CD4-positive, alpha-beta T cell treated with Interleukin-21 for 1 hour (primary cell): ENCODE data around the gene FAM227A.
A peak's percentile ranks its signal among the peaks of the same experiment; 100 is the strongest.
"Not testable (repeated sequence)": the region's sequence is repeated elsewhere in the genome, so short reads cannot be mapped to it uniquely, and the experiment has no call there.

Source experiments
- DNase-seq: peaks from one replicate; pipeline ENCODE4 v3.0.0-alpha.2; 2020

FAM227A gene

DNA sequence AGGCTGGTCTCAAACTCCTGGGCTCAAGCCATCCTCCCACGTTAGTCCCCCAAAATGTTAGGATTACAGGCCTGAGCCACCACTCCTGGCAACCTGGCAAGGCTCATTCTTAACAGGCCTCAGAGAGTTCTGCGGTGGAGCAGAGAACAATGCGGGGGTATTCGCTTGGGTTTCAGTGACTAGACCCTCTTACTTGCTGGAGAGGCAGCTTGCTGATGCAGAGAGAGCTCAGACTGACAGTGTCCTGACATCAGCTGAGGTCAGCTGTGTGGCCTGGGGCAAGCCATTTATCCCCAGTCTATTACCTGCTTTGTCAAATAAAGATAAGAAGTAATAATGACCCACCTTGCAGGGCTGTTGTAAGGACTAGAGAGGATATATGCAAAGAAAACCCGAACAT lies 46.0 kb downstream of the FAM227A start:
- no peak for DNase-seq

DNA sequence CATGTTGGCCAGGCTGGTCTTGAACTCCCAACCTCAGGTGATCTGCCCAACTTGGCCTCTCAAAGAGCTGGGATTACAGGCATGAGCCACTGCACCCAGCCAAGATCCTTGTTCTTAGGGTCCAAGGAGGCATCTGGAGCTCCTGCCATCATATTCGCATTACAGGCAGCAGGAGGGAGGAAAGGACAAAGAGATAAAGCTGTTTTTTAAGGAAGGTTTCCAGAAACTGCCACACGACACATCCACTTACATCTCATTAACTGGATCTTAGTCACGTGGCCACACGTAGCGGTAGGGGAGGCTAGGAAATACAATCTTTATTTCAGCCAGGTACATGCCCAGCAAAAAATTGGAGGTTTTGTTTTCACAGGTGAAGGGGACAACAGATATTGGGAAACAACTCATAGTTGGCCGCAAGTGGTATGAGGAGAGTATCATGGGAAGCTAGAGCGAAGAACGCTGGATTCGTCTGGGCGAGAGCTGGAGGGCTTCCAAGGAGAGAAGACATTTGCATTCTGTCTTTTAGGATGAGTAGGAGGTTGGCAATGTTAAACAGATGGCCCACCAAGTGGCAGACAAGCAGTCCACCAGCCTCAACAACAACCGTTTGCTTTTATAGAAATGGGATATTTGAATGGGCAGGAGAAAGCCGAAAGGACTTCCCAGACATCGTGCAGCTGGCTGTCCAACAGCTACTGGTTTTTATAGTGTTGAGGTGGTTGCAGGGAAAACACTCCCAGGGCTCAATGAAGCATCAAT lies 47.0 kb downstream of the FAM227A start:
- no peak for DNase-seq

DNA sequence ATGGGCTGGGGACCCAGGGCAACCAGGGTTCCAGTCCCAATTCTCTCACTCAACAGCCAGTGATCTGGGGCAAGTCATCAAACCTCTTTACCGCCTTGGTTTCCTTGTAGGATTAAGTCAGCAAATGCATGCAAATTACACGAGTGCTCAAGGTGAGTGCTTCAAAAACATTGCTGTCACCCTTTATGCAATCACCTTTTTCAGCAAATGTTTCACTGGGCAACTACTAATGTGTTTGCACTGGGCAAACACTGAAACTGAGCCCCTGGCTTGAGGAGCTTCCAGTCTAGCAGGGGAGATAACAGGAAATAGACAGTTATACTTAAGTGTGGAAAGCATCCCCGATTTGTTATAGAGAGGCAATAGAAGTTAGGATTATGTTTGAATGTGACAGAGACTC lies 48.5 kb downstream of the FAM227A start:
- no peak for DNase-seq

DNA sequence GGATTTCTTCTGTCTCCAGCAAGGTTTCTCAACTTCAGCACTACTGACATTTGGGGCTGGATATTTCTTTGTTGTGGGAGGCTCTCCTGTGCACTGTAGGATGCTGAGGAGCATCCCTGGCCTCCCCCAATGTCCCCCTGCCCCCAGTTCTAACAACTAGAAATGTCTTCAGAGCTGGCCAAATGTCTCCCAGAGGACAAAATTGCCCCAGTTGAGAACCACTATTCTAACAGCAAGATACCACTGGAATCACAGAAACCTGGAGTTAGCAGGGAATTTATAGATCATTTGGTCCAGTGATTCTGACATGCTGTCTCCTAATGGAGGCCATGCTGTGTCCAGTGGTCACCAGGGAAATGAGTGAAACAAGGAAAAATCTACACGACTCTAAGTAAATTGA lies 54.0 kb downstream of the FAM227A start:
- no peak for DNase-seq

DNA sequence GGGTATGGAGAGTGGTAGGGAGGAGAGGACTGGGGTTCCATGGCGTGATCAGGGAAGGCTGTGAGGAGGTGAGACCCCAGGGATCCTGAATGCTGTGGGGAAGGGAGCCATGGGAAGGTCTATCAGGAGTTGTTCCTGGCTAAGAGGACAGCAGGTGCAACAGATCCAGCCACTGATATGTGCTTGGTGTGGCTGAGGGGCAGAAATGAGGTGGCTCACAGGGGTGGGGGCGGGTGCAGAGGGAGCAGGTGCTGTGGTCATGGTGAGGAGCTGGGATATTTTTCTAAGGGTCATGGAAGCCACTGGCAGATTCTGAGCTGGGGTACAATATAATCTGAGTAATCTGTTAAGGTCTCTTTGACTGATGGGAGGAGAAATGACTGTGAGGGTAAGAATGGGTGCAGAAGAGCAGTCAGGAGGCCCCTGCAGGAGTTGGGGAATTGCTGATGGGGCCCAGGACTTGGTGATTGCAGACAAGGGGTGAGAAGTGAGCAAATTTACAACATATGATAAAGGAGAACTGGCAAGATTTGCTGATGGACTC lies 54.9 kb downstream of the FAM227A start:
- no peak for DNase-seq

DNA sequence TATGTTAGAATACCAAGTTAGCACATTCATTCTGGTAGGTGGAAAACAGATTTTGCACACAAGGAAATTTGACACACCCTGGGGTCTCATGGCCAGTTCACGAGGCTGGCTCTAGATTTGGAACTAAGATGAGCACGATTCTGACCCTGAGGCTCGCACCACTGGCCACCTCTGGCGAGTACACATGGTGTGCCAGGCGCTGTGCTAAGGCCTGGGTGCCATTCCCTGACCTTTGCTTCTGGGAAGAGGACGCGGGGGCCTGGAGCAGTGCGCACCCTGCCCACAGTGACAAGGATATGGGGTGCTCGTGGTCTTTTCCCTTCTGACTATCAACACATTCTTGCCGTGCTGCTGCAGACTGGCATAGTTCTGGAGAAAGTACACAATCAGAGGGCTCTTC lies 56.7 kb downstream of the FAM227A start:
- DNase-seq, result no peak

DNA sequence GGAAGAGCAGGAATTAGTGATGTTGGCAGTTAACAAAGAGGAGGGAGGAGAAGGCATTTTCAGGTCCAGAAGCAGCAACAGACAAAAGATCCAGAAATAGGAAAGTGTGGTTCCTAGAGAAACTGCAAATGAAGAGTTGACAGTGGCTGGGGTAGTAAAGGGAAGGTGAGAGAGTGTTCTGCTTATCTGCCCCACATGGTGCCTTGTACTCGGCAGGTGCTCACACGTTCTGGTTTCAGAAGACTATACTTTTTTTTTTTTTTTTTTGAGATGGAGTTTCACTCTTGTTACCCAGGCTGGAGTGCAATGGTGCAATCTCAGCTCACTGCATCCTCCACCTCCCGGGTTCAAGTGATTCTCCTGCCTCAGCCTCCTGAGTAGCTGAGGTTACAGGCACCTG lies 73.3 kb downstream of the FAM227A start:
- DNase-seq, result not testable (repeated sequence)

DNA sequence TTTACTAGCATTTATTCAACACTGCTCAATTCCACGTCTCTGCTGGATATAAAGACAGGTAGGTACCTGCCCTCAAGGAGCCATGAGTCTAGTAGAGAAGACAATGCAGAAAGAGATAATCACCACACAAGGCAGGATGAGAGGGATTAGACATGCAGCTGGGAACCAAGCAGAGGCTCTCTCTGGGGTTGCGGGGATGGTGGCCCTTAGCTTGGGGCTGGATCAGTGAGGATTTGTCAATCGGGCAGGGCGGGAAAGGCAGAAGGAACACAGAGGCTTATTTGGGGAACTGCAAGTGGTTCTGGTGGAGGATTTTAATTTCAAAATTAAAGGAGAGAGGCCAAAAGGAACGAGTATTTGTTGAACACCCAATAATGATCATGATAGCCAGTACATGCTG lies 77.7 kb downstream of the FAM227A start:
- no peak for DNase-seq

DNA sequence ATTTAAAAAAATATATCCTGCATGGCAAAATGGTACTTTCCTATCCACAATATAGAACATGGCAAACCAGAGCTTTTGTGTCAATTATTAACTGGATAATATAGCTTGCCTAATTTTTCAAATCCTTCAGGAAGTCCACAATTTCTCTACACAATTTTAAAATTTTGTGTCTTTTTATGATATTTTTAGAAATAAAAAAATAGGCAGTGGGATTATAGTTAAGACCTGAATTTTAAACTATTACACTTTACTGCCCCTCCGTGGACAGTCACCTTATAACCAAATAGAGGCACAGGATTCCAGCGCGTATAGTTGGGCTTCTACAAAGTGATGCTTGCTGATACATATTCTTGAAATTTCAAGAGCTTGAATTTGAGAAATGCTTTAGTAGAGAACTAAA lies 84.1 kb downstream of the FAM227A start:
- peak; percentile 58 for DNase-seq

DNA sequence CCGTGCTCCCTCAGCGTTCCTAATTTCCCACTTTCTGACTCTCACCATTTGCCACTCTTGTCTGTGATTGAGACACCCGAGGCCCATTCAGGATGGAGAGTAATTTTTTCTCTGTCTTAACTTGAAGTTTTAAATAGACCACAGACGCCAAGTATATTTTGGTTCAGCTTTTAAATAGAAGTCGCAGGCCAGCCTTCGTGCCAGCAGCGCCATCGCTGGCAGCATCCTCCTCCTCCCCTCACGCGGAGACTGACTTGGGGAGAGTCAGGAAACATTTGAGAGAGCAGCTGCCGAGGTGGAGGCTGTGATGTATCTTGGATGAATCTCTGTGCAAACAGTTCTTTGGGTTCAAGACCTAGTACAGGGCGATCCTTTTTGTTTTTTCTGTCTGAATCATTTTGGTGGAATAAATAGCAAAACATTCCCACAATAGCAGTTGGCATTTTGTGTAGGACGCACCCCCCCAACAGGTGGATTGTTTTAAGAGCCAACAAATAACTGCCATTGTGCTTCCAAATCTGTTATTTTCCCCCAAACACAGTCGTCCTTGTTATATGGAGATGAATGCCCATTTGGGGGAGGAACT lies 85.3 kb downstream of the FAM227A start:
- DNase-seq, result peak; percentile 36

DNA sequence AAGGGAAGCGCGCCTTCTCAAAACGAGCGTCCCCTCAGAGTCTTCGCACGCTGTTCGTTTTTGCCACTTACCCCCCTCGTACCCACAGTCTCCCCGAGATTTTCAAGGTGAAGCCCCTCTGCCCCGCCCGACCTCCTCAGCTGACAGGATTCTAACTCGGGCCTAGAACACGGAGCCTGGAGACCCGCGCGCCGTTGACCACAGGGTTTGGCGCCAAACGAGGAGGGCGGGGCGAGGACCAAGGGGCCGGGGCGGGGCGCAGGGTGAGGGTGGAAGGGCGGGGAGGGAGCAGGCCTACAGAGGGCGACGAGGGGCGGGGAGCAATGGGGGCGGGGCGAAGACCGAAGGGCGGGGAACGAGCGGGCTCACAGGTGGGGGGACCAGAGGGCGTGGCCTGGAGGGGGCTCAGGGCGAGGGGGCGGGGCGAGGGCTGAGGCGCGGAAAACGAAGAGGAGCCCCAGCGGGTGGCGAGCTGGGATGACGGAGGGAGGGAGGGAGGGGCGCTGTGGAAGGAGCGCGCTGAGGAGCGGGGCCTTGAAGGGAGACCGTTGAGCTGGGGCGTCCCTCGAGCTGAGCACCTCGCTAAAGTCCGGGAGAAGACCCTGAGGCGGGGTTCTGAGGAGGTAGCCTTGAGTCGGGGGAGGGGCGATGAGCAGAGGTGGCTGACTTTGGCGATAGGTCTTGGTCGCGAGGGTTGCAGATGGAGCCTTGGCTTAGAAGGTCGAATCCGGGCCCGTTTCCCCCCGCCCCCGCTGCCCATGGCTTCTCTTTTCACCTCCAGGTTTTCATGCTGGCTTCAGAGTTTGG lies 86.0 kb downstream of the FAM227A start, which contains the start of gene DMC1:
Gene DMC1, minus strand, starts transcription at position 212 of the 807 bp plus-strand sequence. CDS start 1,927 bp downstream, outside the sequence.
- DNase-seq, result peak; percentile 97

DNA sequence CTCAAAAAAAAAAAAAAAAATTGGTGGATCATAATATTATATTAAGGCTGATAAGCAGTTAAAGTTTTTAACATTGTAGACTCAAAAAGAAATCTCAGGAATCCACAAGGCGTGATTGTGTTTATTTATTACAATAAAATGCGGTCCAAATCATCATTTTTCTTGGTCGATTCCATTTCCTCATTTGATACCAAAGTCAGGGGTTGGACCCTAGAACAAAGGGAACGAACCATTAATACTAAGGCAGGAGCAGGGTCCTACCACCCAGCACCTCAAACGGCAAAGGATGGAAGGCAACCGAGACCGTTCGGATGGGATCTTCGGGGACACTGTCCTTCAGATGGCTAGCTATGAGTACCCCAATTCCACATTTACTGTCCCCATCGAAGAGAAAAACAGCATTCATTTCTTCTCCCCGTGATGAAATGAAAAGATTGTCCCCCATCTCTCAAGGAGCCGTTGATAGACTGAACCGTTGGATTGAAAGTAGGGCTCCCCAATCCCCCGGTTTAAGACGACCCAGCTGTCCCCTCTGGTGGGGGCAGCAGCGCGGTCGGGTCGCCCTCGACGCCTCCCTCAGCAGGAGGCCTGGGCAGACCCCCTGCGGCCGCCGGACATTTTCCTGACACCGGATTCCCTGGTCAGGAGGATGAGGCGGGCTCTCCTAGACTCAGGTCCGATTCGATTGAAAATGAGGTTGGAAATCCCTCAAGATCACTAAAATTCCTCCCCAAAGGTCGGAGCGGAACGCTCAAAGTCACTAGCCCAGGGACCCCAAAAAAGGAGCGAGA lies 86.8 kb downstream of the FAM227A start:
- no peak for DNase-seq

DNA sequence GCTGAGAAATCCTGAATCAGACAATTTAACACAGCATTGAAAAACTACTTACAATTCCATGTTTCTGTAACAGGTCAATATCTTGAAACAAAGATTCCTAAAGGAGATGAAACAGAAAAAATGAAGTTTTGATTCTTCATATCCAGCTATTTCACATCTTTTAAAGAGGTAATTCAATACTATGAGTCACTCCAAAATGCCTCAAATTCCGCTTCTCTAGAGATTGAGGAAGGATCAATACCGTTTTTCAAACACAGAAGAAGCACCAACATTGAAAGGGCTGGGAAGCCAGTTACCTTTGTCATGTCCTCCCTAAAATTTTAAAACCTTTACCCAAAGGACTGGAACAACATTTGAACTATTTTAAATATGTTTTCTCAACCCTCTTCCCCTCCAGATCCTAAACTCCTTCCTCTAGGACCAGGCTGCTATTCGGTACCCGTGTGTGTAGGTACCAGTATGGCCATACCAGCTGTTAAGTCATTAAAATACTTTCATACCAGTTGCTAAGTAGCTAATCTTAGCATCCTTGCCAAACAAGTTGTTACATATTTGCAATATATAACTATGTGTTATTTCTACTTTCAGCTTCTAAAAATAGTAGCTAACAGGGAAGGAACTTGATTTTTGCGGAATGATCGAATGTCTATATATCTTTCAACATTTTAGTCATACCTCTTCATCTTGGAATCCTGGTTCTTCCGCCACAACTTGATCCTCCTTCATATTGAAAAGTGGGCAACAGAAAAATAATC lies 88.5 kb downstream of the FAM227A start:
- DNase-seq, result no peak

DNA sequence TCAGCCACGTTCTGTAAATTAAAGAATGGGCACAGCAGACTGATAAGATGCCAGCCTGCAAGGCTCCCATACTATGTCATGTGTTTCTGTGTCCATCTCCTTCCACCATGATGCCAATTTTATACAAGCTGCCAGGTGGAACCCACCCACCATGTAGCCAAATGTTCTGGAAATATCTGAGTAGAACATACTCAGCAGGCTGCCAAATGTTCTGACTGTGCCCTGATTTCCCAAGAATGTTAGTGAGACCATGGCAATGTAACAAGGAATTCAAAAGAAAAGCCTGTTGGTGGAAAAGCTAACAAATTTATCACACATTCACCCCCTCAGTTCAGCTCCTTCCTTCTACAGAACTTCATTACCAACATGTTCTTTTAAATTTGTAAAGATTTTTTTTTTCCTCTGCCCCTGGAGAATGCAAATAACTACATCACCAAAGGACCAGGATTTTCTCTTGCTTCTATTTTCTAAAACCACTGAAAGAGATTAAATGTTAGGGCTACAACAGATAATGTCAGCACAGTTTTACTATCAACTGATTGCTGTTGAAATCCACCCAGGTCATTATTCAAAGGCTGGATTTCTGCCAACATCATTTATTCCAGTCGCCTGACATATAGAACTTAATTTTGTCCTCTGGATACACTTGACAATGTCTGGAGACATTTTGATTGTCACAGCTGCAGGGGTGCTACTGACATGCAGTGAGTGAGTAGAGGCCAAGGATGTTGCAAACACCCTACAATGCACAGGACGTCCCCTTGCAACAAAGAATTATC lies 89.3 kb downstream of the FAM227A start:
- DNase-seq, result no peak

DNA sequence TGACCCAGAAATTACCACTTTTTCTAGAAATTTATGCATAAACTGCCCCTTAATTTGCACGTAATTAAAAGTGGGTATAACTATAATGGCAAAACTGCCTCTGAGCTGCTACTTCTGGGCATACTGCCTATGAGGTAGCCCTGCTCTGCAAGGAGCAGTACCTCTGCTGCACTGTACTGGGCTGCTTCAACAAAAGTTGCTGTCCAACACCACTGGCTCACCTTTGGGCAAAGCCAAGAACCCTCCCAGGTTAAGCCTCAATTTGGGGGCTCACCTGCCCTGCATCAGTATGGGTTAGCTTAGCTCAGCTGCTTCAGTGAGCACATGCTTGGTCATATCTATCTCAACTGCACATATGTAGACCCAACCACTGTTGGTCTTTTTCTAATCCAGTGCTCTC lies 90.8 kb downstream of the FAM227A start:
- no peak for DNase-seq

DNA sequence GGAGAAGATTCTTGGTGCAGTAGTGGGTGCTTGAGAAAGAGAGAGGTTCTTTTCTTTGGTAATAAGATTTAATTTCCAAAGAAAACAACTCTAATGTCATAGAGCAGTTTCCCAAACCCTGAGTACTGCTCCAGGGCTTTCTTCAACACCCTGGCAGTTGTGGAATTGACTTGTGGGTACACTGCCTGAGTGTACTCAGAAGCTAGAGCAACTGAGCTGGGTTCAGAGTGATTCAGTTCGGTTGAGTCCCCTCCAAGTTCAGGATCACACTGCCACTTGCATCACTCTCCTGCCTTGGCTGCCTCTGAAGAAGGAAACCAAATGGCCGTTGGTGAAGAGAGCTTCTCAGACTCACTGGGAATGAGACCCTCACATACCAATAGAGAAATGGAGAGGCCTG lies 91.5 kb downstream of the FAM227A start:
- no peak for DNase-seq

DNA sequence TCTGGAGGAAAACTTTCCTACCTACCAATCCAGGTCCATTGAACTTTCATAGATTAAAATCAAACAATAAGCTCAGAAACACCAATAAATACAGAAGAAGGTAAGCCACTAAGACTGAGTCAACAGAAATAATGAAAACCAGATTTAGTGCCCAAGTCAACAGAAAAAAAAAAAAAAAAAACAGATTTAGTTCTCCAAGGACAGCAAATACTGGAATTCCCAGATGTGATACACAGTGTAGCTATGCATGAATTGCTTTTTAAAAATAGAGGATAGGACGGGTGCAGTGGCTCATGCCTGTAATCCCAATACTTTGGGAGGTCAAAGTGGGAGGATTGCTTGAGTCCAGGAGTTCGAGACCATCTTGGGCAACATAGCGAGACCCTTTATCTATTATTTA lies 101.9 kb downstream of the FAM227A start:
- DNase-seq, result no peak

DNA sequence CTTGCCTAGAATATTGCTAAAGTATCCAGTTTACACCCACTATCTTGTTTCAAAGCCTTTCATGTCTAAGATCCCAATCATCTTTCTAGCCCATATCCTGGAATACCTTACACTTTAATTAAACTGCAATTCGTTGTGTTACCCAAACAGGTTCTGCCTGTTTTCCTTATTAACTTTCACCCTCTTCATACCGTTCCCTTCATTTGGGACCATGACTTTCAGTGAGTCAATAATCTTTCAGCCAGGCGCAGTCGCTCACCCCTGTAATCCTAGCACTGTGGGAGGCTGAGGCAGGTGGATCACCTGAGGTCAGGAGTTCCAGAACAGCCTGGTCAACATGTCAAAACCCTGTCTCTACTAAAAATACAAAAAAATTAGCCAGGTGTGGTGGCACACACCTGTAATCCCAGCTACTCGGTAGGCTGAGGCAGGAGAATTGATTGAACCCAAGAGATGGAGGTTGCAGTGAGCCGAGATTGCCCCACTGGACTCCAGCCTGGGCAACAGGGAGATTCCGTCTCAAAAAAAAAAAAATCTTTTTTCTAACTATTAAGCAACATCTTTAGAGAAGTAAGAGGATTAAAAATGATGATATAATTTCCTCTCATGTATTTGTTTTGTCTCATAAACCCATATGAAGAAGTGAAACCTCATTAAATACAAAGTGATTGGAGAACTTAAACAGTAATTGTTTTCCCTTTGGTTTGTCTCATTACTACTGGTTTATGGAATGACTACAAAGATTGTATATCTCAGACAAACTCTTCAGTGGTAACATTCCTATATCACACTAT lies 106.9 kb downstream of the FAM227A start:
- DNase-seq, result no peak

DNA sequence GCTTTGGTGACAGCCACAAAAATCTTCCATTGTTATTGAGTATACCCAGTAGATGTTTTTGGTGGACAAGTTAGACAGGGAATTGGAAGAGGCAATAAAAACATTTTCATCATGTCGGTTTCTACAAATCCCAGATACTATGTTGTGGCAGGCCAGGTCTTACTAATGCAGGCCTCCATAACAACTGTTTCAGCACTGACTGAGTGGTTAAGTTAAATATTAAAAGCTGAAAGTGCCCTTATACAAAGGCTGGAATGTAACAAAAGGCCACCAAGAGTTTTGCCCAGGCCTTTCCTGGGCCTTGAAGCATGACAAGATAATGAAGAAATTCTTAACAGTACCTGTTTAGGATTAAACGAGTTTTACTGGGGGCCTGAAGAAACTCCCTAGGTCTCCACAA lies 115.5 kb downstream of the FAM227A start:
- no peak for DNase-seq

DNA sequence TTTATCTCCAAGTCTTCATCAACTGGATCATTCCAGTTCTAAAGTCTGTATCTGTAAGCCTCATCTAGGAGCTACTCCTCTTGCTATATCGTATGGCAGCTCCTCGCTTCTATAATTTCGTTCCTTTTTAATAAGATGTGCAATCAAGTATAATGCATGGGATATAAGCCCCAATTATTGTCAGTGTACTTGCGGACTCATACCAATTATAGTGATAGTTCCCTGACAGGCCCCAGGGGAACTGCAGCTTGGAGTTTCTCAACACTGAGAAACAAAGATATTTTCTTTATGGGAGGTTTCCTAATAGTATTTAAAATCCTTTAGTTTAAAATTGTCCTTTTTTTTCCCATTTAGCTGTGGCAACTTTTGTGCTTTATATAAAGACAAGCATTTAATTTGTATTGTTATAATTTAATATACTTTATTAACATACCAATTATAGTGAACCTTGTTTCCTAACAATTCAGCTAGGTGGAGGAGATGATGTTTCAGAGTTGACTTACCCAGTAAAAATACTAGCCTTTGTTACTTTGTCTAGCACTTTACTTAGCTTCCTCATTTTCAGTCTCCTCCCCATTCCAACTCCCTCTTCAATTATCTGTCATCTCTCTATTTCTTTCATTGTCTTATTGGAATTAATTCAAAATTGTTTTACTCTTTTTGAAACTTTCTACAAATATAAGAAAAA lies 124.8 kb downstream of the FAM227A start:
- DNase-seq, result no peak
